ENCODE data around the gene YJEFN3.

- TF ChIP-seq, protein P1, sequence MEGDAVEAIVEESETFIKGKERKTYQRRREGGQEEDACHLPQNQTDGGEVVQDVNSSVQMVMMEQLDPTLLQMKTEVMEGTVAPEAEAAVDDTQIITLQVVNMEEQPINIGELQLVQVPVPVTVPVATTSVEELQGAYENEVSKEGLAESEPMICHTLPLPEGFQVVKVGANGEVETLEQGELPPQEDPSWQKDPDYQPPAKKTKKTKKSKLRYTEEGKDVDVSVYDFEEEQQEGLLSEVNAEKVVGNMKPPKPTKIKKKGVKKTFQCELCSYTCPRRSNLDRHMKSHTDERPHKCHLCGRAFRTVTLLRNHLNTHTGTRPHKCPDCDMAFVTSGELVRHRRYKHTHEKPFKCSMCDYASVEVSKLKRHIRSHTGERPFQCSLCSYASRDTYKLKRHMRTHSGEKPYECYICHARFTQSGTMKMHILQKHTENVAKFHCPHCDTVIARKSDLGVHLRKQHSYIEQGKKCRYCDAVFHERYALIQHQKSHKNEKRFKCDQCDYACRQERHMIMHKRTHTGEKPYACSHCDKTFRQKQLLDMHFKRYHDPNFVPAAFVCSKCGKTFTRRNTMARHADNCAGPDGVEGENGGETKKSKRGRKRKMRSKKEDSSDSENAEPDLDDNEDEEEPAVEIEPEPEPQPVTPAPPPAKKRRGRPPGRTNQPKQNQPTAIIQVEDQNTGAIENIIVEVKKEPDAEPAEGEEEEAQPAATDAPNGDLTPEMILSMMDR (IDR thresholded peaks at IDR 0.05; ENCODE audit: low read length) = no peak
- no peak for TF ChIP-seq EZH2 (IDR thresholded peaks at IDR 0.05; ENCODE audit: borderline replicate concordance, low read length)
Measured at GRCh38 chr19:19513682-19514081, 15.0 kb upstream of the YJEFN3 start.

Measured in OCI-LY1 (cell line).